Omental fat pad (tissue), 4 donors: ENCODE results near the gene RIMBP2. TPM values are rescaled to one million over a fixed set of nuclear protein-coding genes. Genes with fewer than 3 reads are reported as not detected.

Experiments
- ATAC-seq: fragments of 150-250 bp; one replicate; pipeline ENCODE4 v1.9.1; 2016; ENCODE audit warnings: mild to moderate bottlenecking, moderate library complexity; ENCODE audit not compliant: low FRiP score
- DNase-seq: peaks from one replicate; pipeline ENCODE4 v3.0.0-alpha.2; 2019; ENCODE audit warnings: low spot score
- total RNA-seq, 4 donors: library from RNA; depleted of rRNA; stranded (reverse); fragments of >200 nt; gene quantifications; one replicate each; pipeline ENCODE4 v1.1.0, GENCODE V29; 2016
- TF ChIP-seq, protein P1 (sequence below), 3 donors: fragments of 450-650 bp; IDR thresholded peaks; one replicate each; pipeline ENCODE4 v1.5.1; 2016 to 2017; ENCODE audit warnings: antibody characterized with exemption in 3 of 3, mild to moderate bottlenecking in 3 of 3, moderate library complexity in 2 of 3

Gene RIMBP2
- total RNA-seq, 4 donors from 2014 or later: 0.36 to 3.2 (median 1.6) TPM; not detected in 1

DNA sequence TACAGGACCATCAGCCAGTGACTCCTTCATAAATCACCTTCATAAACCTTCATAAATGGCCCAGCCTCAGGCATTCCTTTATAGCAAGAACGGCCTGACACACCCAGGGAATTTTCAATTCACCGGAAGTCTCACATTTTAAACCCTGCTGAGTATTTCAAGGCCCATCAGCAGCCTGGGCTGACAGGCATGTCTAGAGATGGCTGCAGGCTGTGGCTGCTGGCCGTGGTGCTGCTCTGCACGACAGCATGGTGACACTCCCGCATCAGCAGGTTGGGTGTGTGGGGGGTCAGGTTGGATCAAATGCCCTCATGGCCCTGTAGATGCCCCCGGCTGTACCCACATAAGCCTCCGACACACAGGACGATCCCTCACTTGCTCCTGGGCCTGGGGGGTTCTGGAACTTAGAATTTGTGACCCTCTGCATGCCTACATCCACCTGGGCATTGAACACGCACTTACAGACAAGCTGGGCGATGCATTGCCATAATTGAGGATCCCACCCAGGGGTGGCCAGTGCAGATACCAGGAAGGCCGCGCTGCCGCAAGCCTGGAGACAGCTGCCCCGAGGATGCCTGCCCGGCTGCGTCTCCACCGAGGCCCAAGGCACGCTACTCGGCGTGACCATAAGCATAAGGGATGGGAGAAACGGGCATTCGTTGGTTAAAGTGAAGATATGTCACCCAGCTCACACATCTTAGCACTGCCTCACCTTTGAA, 254.1 kb downstream of the RIMBP2 start:
- no peak for DNase-seq
- TF ChIP-seq, protein P1, sequence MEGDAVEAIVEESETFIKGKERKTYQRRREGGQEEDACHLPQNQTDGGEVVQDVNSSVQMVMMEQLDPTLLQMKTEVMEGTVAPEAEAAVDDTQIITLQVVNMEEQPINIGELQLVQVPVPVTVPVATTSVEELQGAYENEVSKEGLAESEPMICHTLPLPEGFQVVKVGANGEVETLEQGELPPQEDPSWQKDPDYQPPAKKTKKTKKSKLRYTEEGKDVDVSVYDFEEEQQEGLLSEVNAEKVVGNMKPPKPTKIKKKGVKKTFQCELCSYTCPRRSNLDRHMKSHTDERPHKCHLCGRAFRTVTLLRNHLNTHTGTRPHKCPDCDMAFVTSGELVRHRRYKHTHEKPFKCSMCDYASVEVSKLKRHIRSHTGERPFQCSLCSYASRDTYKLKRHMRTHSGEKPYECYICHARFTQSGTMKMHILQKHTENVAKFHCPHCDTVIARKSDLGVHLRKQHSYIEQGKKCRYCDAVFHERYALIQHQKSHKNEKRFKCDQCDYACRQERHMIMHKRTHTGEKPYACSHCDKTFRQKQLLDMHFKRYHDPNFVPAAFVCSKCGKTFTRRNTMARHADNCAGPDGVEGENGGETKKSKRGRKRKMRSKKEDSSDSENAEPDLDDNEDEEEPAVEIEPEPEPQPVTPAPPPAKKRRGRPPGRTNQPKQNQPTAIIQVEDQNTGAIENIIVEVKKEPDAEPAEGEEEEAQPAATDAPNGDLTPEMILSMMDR (IDR thresholded peaks at IDR 0.05): no peak
- no peak for ATAC-seq

DNA sequence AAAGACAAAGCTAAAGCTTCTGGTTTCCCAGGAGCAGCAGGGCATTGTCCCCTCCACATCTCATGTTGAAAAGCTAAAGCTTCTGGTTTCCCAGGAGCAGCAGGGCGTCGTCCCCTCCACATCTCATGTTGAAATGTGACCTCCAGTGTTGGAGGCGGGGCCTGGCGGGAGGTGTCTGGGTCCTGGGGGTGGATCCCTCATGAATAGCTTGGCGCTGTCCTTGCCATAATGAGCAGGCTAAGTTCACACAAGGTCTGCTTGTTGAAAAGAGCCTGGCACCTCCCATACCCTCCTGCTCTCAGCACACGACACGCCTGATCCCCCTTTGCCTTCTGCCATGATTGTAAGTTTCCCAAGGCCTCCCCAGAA, 254.7 kb downstream of the RIMBP2 start:
- no peak for ATAC-seq
- TF ChIP-seq, protein P1 (IDR thresholded peaks at IDR 0.05): no peak
- DNase-seq: no peak

DNA sequence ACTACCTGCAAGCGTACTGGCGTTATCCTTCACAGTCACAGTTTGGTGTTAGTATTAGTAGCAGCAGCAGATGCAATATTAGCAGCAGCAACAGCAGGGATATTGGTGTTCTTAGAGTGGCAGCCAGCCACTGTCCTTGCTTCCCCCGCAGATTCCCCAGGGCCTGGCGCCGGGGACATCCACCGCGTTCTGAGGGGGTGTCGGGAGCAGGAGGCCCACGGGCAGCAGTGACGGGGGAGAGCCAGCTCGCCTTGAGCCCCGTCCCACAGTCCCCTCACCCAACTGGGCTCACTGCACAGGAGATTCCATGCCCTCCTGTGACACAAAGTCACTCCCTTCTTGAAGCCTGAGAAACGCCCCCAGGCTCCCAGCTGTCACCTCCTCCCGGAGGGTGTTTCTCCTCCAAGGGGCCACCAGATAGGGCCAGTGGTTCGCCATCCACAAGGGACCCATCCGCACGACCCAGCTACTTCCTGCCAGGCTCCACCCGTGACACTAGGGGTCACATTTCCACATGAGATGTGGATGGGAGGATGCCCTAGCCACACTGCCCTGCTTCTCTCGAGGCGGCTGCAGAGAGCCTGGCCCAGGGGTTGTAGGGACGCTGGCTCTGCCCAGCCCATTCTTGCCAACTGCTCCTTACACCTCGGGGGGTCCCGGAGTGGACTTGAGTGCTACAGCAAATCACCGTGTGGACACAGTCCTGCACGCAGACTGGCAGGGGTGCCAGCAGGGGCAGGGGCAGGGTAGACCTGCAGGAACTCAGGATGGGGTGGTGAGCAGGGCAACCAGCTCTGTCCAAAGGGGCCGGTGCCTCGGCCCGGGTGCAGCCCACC, 255.3 kb downstream of the RIMBP2 start:
- DNase-seq: no peak
- no peak for ATAC-seq
- TF ChIP-seq, protein P1 (IDR thresholded peaks at IDR 0.05): no peak

DNA sequence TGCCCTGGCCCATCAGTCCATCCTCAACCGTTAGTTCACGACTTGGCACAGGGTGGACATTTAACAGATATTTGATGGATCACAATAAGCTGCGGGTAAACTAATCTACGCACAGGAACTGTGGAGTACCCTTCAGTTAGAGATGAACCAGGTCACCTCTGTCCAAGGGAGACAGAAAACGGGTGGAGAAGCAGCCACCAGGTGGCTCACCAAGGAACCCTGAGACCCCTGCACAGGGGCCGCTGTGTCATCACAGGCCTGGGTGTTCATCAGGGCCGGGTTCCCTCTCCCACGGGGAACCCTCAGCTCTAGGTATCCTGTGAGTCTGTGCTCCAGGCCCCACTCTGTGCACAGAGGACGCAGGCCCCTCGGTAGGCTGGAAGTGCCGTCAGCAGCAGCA, 256.2 kb downstream of the RIMBP2 start:
- DNase-seq: no peak
- TF ChIP-seq, protein P1 (IDR thresholded peaks at IDR 0.05): no peak
- no peak for ATAC-seq

DNA sequence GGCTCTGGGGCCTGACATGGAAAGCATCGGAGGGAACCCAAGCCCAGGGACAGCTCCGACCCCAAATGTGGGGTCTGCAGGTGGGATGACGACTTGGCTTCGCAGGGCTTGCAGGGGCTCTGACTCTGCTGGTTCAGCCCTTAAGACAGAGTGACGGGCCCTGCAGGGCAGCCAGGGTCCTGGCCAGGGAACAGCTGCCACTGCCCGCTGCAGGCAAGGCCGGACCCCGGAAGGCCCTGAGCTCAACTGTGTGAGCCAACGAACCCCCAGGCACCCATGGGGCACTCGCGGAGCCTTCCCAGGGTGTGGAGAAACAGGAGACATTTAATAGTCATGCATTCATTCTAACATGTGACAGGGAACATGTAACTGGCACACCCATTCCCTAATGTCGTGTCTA, 257.8 kb downstream of the RIMBP2 start:
- TF ChIP-seq, protein P1 (IDR thresholded peaks at IDR 0.05): no peak
- DNase-seq: no peak
- no peak for ATAC-seq

DNA sequence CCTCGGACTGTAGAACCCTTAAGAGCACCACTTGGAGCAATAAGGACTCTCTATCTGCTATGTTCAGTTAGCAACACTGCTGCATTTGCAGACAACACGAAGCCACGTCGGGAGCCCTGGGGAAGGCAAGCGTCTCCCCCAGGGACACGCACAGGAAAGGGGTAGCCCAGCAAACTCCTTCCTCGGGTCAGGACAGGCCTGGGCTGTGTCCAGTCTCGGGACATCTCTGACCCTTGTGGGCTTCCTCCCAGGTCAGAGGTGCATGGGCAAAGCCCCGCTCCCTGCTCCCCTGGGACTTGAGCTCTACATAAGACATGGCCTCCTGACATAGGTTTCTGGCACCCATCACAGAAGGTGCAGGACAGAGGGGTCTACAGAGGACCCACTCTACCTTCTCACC, 258.9 kb downstream of the RIMBP2 start:
- DNase-seq (no peak), ATAC-seq (no peak)
- TF ChIP-seq, protein P1 (IDR thresholded peaks at IDR 0.05): no peak
